DMS114 treated with DMSO at 0.1 percent for 48 hours (cell line): ENCODE data around the gene TUBB3.
"Not testable (repeated sequence)": the region's sequence is repeated elsewhere in the genome, so short reads cannot be mapped to it uniquely, and the experiment has no call there.

ENCODE experiments used
- DNase-seq: peaks from one replicate; lab custom pipeline; 2025; ENCODE audit not compliant: unreplicated experiment; lab: John Stamatoyannopoulos, UW

Gene TUBB3

DNA sequence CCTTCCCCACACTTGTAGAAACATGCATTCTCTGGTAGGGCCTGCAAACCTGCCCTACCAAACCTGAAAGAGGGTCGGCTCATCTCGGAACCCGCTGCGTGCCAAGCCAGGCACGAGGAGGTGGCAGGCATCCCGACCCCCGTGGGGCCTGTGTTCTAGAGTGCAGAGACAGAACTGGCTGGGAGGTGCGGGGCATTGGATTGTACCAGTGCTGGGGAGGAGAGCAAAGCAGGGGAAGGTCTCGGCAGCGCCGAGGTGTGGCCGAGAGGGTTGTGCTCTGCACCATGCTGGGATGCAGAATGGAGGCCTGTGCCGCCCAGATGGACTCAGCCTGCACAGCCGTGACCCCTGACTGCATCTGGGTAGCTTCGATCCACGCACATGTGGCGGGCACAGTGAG, 22.3 kb upstream of the TUBB3 start:
- DNase-seq = no peak

DNA sequence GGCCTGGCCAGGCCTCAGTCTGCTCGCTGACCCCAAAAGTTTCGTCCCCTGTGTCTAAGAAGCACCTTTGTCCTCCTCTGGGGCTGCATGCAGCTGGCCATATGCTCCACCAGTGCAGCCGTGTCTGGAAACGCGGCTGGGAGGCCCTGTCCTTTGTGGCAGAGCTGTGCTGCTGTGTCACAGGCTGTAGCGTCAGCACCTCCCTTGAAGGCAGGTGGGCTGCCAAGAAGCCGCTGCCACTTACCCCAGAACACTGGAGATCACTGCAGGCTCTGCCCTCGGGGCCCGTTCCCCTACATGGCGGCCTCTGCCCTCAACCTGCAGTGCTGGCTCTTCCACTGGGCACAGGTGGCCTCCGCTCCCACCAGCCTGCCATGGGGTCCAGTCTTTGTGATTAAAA, 20.2 kb upstream of the TUBB3 start:
- no peak for DNase-seq

DNA sequence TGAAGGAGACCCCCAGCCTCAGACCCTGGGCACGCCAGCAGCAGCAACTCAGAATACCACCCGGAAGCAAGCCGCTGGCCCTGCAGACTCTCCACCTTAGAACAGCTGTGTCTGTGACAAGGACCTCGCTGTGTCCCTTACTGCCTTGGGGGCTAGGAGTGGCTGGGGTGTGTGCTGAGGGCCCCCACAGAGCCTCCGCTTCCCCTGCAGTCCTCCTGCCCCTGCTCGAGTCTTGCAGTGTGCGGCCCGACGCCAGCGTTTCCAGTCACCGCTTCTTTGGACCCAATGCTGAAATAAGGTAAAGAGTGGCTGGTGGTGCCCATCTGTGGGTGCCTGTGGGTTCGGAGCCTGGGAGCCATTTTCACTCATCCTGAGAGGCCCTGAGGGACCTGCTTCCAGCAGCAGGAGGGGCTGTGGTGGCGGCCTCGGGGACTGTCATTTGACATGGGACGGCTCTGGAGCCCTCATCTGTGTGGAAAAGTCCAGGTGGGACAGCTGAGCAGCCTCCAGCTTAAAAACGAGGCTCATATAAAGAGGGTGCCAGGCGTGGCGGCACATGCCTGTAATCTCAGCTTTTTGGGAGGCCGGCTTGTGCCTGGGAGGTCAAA, 19.1 kb upstream of the TUBB3 start:
- DNase-seq = no peak

- no peak for DNase-seq
These were observed 18.3 kb upstream of the TUBB3 start for GRCh38 chr16:89904606-89905510.

GRCh38 chr16:89905511-89906139, 17.5 kb upstream of the TUBB3 start:
- no peak for DNase-seq

DNA sequence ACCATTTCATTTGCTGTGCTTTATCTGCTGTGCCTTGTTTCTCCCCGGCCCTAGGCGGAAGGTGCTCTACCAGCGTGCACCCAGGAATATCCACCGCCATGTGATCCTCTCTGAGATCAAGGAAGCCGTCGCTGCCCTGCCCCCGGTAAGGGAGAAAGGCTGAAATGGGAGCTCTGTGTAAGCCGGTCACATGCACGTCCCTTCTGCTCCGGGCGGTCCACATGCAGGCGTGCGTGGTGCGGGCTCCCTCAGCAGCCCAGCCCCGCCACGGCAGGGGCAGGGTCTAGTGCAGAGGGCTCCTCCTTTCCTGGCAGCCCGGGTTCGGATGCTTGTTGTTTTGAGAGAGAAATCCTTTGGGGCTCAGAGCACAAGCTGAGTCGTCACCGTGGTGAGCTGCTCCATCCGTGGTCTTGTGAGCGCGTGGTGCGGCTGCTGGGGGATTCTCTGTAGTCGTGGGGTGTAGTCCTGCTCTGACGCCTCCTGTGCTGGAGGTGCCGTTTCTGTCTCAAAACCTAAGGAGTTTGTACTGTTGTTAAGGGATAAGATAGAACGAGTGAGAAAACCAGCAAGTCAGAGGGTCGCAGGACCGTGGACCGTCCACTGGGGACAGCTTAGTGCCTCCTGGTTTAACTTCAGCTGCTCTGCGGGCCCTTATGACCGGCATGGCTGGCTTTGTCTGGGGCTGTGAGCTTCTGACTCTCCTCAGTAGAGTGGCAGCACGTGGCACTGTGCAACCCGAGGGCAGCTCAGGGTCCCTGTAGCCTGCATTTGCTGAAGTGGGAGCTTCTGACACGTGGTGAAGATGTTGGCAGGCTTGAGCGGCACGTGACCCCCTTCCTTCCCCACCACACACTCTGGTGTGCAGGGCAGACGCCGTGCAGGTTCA, 16.8 kb upstream of the TUBB3 start:
- no peak for DNase-seq

- no peak for DNase-seq
These were observed 15.9 kb upstream of the TUBB3 start for GRCh38 chr16:89907055-89907814.

DNA sequence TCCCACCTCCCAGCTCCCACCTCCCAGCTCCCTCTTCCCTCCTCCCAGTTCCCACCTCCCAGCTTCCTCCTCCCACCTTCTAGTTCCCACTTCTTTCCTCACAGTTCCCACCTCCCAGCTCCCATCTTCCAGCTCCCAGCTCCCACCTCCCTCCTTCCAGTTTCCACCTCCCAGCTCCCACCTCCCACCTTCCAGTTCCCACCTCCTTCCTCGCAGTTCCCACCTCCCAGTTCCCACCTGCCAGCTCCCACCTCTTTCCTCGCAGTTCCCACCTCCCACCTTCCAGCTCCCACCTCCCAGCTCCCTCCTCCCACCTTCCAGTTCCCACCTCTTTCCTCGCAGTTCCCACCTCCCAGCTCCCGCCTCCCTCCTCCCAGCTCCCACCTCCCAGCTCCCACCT, 14.9 kb upstream of the TUBB3 start:
- no peak for DNase-seq

- DNase-seq = peak; percentile 21
These were observed 13.1 kb upstream of the TUBB3 start for GRCh38 chr16:89909777-89910716.

- DNase-seq = no peak
These were observed 12.3 kb upstream of the TUBB3 start for GRCh38 chr16:89910717-89911354.

DNA sequence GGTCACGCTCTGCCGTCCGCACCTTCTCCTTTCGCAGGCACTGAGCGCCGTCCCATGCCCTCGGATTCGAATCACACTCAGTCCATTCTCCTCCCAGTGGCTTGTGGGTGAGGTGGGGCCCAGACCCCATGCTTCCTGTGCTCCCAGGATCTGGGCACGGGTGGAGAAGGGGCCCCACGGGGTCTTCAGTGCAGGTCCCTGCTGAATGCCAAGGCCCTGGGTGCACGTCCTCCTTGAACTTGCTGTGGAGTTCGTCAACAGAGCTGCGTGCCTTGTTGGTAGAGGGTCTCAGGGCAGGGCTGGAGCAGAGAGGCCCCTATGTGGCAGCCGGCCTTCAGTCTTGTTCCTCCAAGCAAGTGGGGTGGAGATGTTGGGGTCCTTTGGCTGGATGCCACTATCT, 11.8 kb upstream of the TUBB3 start:
- DNase-seq = no peak

GRCh38 chr16:89912143-89912542, 11.0 kb upstream of the TUBB3 start:
- DNase-seq = no peak

- no peak for DNase-seq
These were observed 10.5 kb upstream of the TUBB3 start for GRCh38 chr16:89912627-89913026.

DNA sequence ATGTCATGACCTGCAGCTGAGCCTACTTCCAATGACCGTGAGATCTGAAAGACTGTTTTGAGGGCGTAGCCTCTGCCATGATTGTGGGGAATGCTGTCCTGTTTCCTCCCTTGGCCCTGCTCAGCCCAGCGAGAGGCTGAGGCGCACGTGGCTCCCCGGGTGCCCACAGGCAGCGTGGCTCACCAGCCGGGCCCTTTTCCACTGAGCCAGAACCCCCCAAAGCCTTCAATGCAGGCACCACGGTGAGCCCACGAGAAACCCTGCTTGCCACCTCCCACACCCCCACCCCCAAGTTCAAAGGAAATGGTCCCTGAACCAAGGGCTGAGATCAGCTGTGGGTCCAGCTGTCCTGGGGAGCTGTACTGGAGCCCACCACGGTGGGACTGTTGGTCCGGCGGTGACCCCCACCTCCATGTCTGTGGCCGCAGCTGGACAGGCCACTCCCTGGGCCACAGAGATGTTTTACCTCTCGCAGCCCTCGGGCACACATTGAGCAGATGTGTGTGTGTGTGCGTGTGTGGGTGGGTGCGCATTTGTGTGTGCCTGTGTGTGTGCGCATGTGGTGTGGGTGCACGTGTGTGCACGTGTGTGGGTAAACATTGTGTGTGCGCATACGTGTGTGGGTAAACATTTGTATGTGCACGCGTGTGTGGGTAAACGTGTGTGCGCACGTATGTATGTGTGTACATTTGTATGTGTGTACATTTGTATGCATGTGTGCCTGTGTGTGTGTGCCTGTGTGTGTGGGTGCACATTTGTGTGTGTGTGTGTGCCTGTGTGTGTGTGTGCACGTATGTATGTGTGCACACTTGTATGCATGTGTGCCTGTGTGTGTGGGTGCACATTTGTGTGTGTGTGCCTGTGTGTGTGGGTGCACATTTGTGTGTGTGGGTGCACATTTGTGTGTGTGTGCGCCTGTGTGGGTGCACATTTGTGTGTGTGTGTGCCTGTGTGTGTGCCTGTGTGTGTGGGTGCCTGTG, 9.4 kb upstream of the TUBB3 start:
- no peak for DNase-seq

DNA sequence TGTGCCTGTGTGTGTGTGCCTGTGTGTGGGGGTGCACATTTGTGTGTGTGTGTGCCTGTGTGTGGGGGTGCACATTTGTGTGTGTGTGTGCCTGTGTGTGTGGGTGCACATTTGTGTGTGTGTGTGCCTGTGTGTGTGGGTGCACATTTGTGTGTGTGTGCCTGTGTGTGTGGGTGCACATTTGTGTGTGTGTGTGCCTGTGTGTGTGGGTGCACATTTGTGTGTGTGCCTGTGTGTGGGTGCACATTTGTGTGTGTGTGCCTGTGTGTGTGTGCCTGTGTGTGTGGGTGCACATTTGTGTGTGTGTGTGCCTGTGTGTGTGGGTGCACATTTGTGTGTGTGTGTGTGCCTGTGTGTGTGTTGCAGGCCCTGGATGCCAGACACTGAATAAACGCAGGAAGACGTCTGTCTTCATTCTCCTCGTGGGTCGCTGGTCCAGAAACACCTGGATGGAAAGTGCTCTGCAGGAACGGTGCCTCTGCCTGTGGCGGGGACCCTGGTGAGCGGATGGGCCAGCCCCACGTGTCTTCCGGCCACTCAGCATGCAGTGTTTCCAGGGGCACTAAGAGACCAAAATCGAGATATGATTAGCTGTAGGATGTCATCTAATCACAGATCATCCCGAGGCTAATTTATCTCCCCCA, 8.4 kb upstream of the TUBB3 start:
- not testable (repeated sequence) for DNase-seq

DNA sequence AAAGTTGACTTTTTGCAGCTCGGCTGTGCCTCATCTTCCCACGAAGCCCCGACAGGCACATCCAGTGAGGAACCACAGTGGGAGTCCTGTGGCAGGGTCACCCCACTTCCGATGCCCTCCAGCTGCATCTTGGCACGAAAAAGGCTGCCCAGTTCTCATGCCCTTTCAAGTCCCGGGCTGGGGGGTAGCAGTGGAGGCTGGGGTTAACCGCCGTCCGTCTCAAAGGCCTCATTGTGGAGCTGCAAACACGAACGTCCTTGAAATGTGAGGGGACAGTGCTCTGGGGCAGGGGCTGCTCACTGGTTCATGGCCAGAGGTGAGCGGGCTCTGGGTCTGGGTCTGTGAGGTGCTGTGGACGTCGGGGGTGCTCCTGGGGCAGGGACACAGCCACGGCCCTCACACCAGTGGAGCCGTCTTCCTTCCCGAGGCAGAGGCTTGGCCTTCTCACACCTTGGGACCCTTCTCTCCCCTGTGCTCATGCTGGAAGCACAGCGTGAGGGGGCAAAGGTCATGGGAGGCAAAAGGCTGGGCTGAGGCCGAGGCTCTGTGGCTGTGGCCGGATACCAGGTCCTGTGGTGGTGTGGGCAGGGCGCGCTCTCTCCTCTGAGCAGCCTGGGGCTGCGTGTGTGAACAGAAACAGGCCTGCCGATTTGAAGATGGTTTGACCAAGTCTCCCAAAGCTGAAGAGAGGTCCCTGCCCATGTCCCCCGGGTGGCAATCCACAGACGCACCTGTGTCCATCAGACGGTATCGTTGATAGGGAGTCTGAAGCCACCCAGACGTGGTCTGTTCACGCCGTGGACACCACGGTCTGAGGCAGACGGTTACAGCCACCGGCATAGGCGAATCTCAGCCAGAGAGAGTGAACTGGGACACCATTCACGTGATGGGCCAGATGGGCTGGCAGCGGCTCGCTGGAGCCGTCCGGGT, 7.6 kb upstream of the TUBB3 start:
- DNase-seq = no peak
